SH-SY5Y (cell line): ENCODE data around the gene CDH4.

Experiments
- GATA2 ChIP-seq: IDR thresholded peaks from 2 replicates; pipeline ENCODE4 v1.6.1; 2011; ENCODE audit warnings: mild to moderate bottlenecking, low read depth, low read length
- GATA3 ChIP-seq: IDR thresholded peaks from 2 replicates; pipeline ENCODE4 v1.6.1; 2011; ENCODE audit warnings: low read depth, mild to moderate bottlenecking, low read length, moderate library complexity

DNA sequence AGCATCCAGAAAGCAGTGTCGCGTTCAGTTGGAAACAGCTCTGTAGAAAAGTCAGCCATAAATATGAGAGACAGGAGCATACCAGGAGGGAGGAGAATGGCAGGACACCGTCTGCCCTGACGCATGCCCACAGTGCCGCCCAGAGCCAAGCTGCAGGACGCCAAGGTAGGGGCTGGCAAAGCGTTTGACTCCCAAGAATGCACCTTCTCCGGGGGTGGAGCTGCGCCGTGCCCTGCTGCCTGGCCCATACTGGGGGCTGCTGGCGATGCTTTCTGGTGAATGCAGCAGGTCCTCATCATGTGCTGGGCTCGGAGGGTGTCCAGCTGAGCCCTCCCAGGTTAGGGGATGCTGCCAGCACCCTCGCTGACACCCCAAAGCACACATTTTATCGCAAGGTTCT lies 349.8 kb downstream of the CDH4 start:
- TF ChIP-seq GATA2 (no peak), GATA3 (no peak)
